ENCODE data around the gene CETP. TPM values are rescaled to one million over a fixed set of nuclear protein-coding genes. Genes with fewer than 3 reads are reported as not detected.

The CETP gene
- total and polyA plus RNA-seq, 2 of the 13 experiments (the other 11 are each of a cell fraction or from before 2014, with no cell fraction given): 0.31 to 9.8 TPM

- TF ChIP-seq ZNF121 (CRISPR knock-in tag; IDR thresholded peaks at IDR 0.05): no peak
- TF ChIP-seq NRL (CRISPR knock-in tag; IDR thresholded peaks at IDR 0.05; ENCODE audit: borderline replicate concordance): no peak
- 0 out of 2 replicates have a peak, but pooled peaks have one; percentile 16 for TF ChIP-seq ETS1 (CRISPR knock-in tag; IDR thresholded peaks at IDR 0.05)
- TF ChIP-seq HMGXB4 (CRISPR knock-in tag; IDR thresholded peaks at IDR 0.05; ENCODE audit: borderline replicate concordance in 1 of 2, low read depth in 1 of 2): 0 out of 4 replicates have a peak, but pooled peaks of 1 of the 2 experiments have one; percentile 17
- intact Hi-C loops (cut with micrococcal nuclease; ENCODE audit: unreplicated experiment): no loop called here
- Histone ChIP-seq H3K4me1 (ENCODE audit: insufficient read depth, low read length) (peaks cover 71% of the 10 kb centered on the region), H3K9me3 (ENCODE audit: low read length) (no peaks in the 10 kb centered on the region), H3K27me3 (ENCODE audit: control insufficient read depth in 1 of 2, insufficient read depth in 2 of 2, low read length in 2 of 2) (peaks cover 0 to 5% of the 10 kb centered on the region in 2 experiments; a peak in 1 of 5 replicates), H2AFZ (ENCODE audit: low read length) (no peak overlapping the region), H3K36me3 (replicated peaks in 1 of 2; ENCODE audit: control insufficient read depth in 1 of 2, insufficient read depth in 2 of 2, low read length in 2 of 2) (no peaks in the 10 kb centered on the region), H4K20me1 (ENCODE audit: insufficient read depth, low read length) (no peaks in the 10 kb centered on the region), H3K4me3 (replicated peaks in 1 of 3; ENCODE audit: insufficient read depth in 1 of 3, low read depth in 2 of 3, low read length in 3 of 3) (no peak overlapping the region), H3K9ac (ENCODE audit: insufficient read depth, low read depth, low read length) (no peak overlapping the region), H3K27ac (ENCODE audit: extremely low read length, insufficient read depth, low read length) (peak overlapping the region; percentile 48), H3K79me2 (ENCODE audit: insufficient read depth, low read length) (no peaks in the 10 kb centered on the region), H3K4me2 (ENCODE audit: low read depth, low read length) (no peak overlapping the region)
- ATAC-seq: no peak
- no TSS peak for BruUV-seq (replicated peaks)
- in situ Hi-C loops (cut with HindIII; ENCODE audit: extremely low pct_ligation_motif_present, low pct_unique_long_range_greater_than_20kb): no loop called here
- ChIA-PET POLR2A (interaction anchor here (2.8 kb wide), 1 partner anchor 23 kb away, joined by 12 read pairs; the partner anchor contains the start of gene NLRC5), CTCF (ENCODE audit: low intra/inter-chr PET ratio, low total read pairs) (no interaction called here)
- no peak for FAIRE-seq
- 88% methylated on average over 3 of the region's 3 CpGs for WGBS (ENCODE audit: low lambda C conversion rate)
- no peak for DNase-seq (ENCODE audit: low spot score)
Measured at GRCh38 chr16:56966093-56966475, 4.3 kb downstream of the CETP start.
